NT2/D1 (cell line): ENCODE results near the gene TTC22.

Experiments used
- DNase-seq: peaks from one replicate; pipeline ENCODE4 v3.0.0-alpha.2; 2011; ENCODE audit warnings: low read depth, low spot score
- H3K27me3 ChIP-seq: 2 replicates; pipeline ENCODE4 v1.6.0; 2011; ENCODE audit warnings: mild to moderate bottlenecking; ENCODE audit not compliant: insufficient read length, insufficient read depth
- H3K36me3 ChIP-seq: 2 replicates; pipeline ENCODE4 v1.6.1; 2011; ENCODE audit warnings: mild to moderate bottlenecking, low read length, mixed read lengths; ENCODE audit not compliant: insufficient read depth, insufficient read length
- H3K4me1 ChIP-seq: 2 replicates; pipeline ENCODE4 v1.5.1; 2011; ENCODE audit not compliant: insufficient read depth, insufficient read length
- H3K4me3 ChIP-seq: 2 replicates; pipeline ENCODE4 v1.5.1; 2011; ENCODE audit warnings: low read depth; ENCODE audit not compliant: insufficient read length
- H3K9ac ChIP-seq: 2 replicates; pipeline ENCODE4 v1.6.0; 2011; ENCODE audit warnings: low read depth; ENCODE audit not compliant: insufficient read length
- H3K9me3 ChIP-seq: 2 replicates; pipeline ENCODE4 v1.5.1; 2011; ENCODE audit warnings: mild to moderate bottlenecking, low read length; ENCODE audit not compliant: insufficient read depth
- SUZ12 ChIP-seq: IDR thresholded peaks from 2 replicates; pipeline ENCODE4 v1.6.1; 2011; ENCODE audit not compliant: insufficient read length, insufficient read depth; ENCODE audit errors: extremely low read depth
- YY1 ChIP-seq: IDR thresholded peaks from 2 replicates; pipeline ENCODE4 v1.6.1; 2011; ENCODE audit not compliant: insufficient read length, insufficient read depth
- ZNF274 ChIP-seq: IDR thresholded peaks from 2 replicates; pipeline ENCODE4 v1.6.1; 2011; ENCODE audit warnings: mild to moderate bottlenecking, low read depth, low read length

TTC22 gene

DNA sequence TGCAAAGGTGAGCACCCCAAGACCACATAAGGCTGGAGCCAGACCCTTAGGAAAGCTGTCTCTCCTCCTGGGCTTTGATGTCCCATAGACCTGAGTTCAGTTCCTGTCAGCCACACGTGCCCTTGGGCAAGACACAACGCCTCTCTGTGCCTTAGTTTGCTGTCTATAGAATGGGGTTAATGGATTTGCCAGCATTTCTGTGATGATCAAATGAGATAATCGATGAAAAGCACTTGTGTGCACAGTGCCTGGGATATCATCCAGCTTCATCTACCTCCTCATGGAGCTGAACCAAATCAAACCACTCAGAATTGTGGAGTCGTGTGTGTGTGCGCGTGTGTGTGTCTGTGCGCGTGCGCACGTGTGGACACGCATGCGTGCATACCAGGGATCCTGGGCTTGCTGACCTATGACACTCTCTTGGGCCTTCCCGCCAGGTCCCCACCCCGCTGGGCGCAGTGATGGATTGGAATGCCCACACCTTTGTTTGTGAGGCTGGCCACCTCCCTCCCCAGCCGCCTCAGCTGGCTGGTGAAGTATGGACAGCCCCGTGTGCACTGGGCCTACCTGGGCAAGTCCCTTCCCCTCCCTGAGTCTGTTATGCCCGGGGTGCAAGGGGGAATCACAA, 5.2 kb downstream of the TTC22 start:
- TF ChIP-seq YY1: no peak
- no peak for TF ChIP-seq ZNF274
- no peak for TF ChIP-seq SUZ12
- H3K9ac ChIP-seq: no peak overlapping the region
- DNase-seq: no peak
- H3K4me1 ChIP-seq: peaks cover 27% of the 10 kb centered on the region
- H3K36me3 ChIP-seq: no peaks in the 10 kb centered on the region
- peaks cover 12% of the 10 kb centered on the region; the same call in 1 of the 2 replicates for H3K9me3 ChIP-seq
- no peaks in the 10 kb centered on the region for H3K27me3 ChIP-seq
- H3K4me3 ChIP-seq: no peak overlapping the region

DNA sequence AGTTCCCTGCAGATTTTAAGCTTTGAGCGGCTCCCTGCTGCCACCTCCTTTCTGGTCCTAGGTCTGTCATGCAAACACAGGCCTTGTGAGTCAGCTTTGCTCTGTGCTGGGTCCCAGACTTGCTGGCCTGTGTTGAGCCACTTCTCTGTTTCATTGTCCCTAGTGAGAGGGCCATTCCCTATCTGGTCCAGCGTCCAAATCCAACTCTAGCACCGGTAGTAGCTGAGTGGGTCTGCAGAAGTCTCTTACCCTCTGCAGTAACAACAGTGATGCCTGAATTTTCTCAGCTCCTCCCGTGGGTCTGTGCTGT, 5.8 kb downstream of the TTC22 start:
- TF ChIP-seq SUZ12: no peak
- no peak for TF ChIP-seq YY1
- TF ChIP-seq ZNF274: no peak
- H3K9ac ChIP-seq: peak overlapping the region; percentile 6
- H3K4me1 ChIP-seq: peaks cover 23% of the 10 kb centered on the region
- no peaks in the 10 kb centered on the region for H3K27me3 ChIP-seq
- H3K9me3 ChIP-seq: peaks cover 12% of the 10 kb centered on the region; the same call in 1 of the 2 replicates
- H3K36me3 ChIP-seq: no peaks in the 10 kb centered on the region
- no peak for DNase-seq
- no peak overlapping the region for H3K4me3 ChIP-seq

DNA sequence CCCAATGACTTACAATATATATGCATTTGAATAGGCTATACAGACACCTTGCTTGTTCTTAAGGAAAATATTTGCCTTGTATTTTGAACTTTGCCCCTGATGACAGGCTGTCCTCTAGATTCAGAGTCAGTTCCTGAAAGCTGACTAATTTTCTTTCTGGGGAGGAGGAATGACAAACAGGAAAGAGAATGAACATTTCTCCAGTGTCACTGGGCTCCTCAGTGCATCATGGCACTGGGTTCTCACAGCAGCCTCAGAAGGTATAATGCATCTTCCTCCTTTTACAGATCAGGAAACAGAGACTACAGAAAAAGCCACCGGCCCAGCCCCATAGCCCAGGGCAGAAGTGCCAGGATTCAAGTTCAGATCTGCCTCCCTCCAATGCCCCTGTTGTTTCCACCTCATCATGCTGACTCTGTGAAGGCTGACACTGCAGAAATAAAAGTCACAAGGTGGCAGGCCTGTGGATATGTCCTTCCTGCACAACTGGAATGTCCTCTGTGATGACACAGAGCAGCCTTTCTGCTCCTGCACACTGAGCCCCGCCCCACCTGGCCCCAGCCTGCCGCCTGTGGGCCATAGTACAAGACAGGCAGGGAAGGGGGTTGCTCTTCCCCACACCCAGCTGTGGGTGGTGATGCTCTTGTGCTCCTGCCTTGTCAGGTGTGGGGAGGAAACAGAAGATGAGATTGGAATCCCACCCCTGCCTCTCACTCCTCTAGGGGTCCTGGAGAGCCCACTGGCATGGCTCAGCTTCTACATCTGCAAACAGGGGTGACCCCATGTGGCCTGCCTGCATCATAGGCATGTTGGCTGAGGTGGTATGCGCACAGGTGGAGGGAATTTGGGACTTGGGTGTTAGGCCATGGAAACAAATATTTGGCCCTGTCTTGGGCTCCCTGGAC, 6.4 kb downstream of the TTC22 start:
- no peak for DNase-seq
- TF ChIP-seq SUZ12 (no peak), ZNF274 (no peak)
- H3K9ac ChIP-seq: no peak overlapping the region
- no peaks in the 10 kb centered on the region for H3K36me3 ChIP-seq
- peaks cover 12% of the 10 kb centered on the region; the same call in 1 of the 2 replicates for H3K9me3 ChIP-seq
- H3K4me3 ChIP-seq: no peak overlapping the region
- H3K27me3 ChIP-seq: no peaks in the 10 kb centered on the region
- H3K4me1 ChIP-seq: peaks cover 27% of the 10 kb centered on the region

DNA sequence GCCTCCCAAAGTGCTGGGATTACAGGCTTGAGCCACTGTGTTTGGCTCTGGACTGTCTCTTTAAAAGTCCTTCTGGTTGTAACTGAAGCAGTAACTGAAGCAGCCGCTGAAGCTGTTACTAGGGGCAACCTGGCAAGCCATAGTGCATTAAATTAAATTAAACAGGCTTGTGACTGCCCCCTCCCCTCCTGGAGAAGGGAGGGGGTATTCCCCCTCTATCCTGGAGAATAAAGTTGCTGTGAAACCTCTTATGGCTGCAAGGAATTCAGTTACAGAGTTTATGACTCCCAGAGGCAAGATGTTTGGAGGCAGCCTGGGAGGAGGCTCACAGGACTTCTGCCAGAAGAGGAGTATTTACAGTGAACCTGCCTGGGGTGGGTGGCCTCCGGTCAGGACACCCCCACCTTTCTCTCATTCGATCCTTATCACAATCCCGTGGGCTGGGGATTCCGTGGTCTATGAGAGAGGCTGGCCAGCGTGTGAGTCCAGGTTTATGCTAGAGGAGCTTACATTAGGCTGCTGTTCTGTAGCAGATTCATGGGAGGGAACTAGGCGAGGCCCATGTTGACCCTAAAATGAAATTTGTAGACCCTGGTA, 8.3 kb downstream of the TTC22 start:
- no peak for DNase-seq
- H3K9ac ChIP-seq: no peak overlapping the region
- TF ChIP-seq ZNF274 (no peak), YY1 (no peak), SUZ12 (no peak)
- H3K36me3 ChIP-seq: no peaks in the 10 kb centered on the region
- H3K27me3 ChIP-seq: no peaks in the 10 kb centered on the region
- peaks cover 39% of the 10 kb centered on the region for H3K4me1 ChIP-seq
- peaks cover 12% of the 10 kb centered on the region; the same call in 1 of the 2 replicates for H3K9me3 ChIP-seq
- no peak overlapping the region for H3K4me3 ChIP-seq

DNA sequence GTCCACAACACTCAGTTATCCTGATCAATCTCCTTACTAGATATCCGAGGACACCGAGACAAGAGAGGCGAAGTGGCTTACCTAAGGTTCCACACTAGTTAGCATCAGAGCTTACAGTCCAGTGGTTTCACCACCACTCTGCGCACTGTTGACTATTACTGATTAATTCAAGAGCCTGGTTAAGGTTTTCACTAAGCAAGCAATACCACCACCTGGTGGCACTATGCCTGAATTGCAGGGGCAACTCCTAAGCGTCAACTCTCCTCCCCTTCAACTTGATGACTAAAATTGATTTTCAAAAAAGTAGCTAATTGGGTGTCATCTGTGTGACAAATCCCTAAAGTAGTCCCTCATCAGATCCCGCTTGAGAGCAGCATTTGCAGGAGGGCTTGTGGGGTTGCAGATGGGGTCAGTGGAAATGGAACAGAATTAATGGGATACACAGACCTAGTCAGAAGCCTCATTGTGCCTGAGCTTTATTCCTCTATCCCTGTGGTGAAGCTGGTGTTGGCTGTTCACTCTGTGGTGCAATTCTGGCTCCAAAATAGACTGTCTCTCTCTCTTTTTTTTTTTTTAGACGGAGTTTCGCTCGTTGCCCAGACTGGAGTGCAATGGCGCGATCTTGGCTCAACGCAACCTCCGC, 9.1 kb downstream of the TTC22 start:
- Histone ChIP-seq H3K9me3 (peaks cover 12% of the 10 kb centered on the region; the same call in 1 of the 2 replicates), H3K36me3 (no peaks in the 10 kb centered on the region), H3K9ac (no peak overlapping the region), H3K27me3 (no peaks in the 10 kb centered on the region), H3K4me1 (peaks cover 39% of the 10 kb centered on the region), H3K4me3 (no peak overlapping the region)
- no peak for TF ChIP-seq YY1
- TF ChIP-seq SUZ12: no peak
- TF ChIP-seq ZNF274: no peak
- DNase-seq: peak; percentile 72

DNA sequence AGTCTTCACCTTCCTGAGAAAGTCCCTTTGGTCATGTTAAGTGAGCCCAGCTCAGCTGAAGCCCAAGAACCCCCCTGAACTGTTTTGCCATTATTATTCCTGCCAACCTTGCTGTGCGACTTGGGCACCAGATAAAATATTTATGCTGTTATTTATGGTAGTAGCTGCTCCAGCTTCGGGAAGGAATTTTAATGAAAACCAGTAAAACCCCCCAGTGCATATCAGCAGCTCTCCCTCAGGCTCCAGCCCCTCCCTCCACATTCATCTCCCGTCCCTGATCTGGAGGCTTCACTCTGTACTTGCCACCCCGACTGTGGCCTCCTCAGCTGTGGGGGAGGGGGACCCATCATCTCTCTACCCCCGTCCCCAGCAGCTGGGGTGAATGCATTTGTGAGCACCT, 12.7 kb downstream of the TTC22 start:
- H3K36me3 ChIP-seq: no peaks in the 10 kb centered on the region
- TF ChIP-seq YY1: no peak
- TF ChIP-seq SUZ12: no peak
- TF ChIP-seq ZNF274: no peak
- H3K27me3 ChIP-seq: no peaks in the 10 kb centered on the region
- H3K9me3 ChIP-seq: peaks cover 12% of the 10 kb centered on the region; the same call in 1 of the 2 replicates
- peaks cover 17% of the 10 kb centered on the region for H3K4me1 ChIP-seq
- H3K9ac ChIP-seq: no peak overlapping the region
- no peak for DNase-seq
- H3K4me3 ChIP-seq: no peak overlapping the region

DNA sequence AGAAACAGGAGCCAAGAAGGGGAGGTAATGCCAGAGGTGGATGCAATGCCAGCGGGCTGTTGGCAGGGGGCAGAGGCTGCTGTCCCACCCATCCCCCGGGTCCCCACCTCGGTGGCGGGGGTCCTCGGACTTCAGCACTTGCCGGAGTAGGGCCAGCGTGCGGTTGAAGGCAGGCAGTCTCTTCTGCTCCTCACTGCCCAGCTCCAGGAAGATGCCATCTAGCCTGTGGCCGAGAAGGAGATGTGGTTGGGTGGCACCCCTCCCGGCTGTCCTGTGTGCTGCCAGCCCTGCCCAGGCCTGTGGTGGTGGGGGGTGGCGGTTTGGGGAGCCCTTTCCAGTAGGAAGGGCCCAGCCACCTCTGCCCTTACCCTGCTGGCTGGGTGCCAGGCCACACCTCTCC, 13.5 kb downstream of the TTC22 start:
- peaks cover 15% of the 10 kb centered on the region for H3K4me1 ChIP-seq
- no peaks in the 10 kb centered on the region for H3K27me3 ChIP-seq
- H3K4me3 ChIP-seq: no peak overlapping the region
- no peak for TF ChIP-seq ZNF274
- TF ChIP-seq YY1: no peak
- TF ChIP-seq SUZ12: no peak
- peaks cover 12% of the 10 kb centered on the region; the same call in 1 of the 2 replicates for H3K9me3 ChIP-seq
- no peak for DNase-seq
- no peaks in the 10 kb centered on the region for H3K36me3 ChIP-seq
- no peak overlapping the region for H3K9ac ChIP-seq
